MM.1S (cell line): ENCODE data around the gene TBX2.

Experiments
- EZH2phosphoT487 ChIP-seq: fragments of 300-600 bp; sonication (generic); IDR thresholded peaks from 2 replicates; pipeline ENCODE4 v1.6.1; 2018; ENCODE audit warnings: antibody characterized with exemption, low read length
- TF ChIP-seq, protein P1 (sequence below): fragments of 300-600 bp; sonication (generic); IDR thresholded peaks from 2 replicates; pipeline ENCODE4 v1.5.1; 2016; ENCODE audit warnings: antibody characterized with exemption, low read length, mixed read lengths

- TF ChIP-seq, protein P1, sequence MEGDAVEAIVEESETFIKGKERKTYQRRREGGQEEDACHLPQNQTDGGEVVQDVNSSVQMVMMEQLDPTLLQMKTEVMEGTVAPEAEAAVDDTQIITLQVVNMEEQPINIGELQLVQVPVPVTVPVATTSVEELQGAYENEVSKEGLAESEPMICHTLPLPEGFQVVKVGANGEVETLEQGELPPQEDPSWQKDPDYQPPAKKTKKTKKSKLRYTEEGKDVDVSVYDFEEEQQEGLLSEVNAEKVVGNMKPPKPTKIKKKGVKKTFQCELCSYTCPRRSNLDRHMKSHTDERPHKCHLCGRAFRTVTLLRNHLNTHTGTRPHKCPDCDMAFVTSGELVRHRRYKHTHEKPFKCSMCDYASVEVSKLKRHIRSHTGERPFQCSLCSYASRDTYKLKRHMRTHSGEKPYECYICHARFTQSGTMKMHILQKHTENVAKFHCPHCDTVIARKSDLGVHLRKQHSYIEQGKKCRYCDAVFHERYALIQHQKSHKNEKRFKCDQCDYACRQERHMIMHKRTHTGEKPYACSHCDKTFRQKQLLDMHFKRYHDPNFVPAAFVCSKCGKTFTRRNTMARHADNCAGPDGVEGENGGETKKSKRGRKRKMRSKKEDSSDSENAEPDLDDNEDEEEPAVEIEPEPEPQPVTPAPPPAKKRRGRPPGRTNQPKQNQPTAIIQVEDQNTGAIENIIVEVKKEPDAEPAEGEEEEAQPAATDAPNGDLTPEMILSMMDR: no peak
- no peak for TF ChIP-seq EZH2phosphoT487
These were observed 11.9 kb downstream of the TBX2 start for GRCh38 chr17:61411261-61412142.
